Lung (tissue), 12 donors: Measurements from ENCODE around the gene NAPB. TPM values are rescaled to one million over a fixed set of nuclear protein-coding genes. Genes with fewer than 3 reads are reported as not detected.
A peak's percentile ranks its signal among the peaks of the same experiment; 100 is the strongest.

Experiments
- ATAC-seq: fragments of 200-7000 bp; cut with Tn5 transposase; one replicate; pipeline ENCODE4 v1.9.1; 2020; ENCODE audit warnings: moderate number of reproducible peaks; ENCODE audit not compliant: insufficient read depth, low FRiP score
- DNase-seq, 3 donors: peaks; one replicate each; pipeline ENCODE4 v3.0.0-alpha.2; 2013 to 2017
- H3K27ac ChIP-seq, 2 donors: one replicate each; pipeline ENCODE4 v1.5.1; 2013; ENCODE audit warnings: mild to moderate bottlenecking in 2 of 2, moderate library complexity in 2 of 2, control low read depth in 1 of 2, inconsistent platforms in 1 of 2, low read depth in 1 of 2, low read length in 1 of 2
- H3K27me3 ChIP-seq, 3 donors: one replicate each; pipeline ENCODE4 v1.5.1; 2013; ENCODE audit warnings: low read length in 2 of 3; ENCODE audit not compliant: control insufficient read depth in 3 of 3, insufficient read depth in 3 of 3
- H3K36me3 ChIP-seq, 4 donors: one replicate each; pipeline ENCODE4 v1.5.1; 2013; ENCODE audit warnings: low read length in 4 of 4, mild to moderate bottlenecking in 1 of 4, moderate library complexity in 1 of 4; ENCODE audit not compliant: control insufficient read depth in 4 of 4, insufficient read depth in 4 of 4
- H3K4me1 ChIP-seq, 5 donors: one replicate each; pipeline ENCODE4 v1.5.1; 2013; ENCODE audit warnings: low read length in 5 of 5, mild to moderate bottlenecking in 2 of 5, moderate library complexity in 1 of 5; ENCODE audit not compliant: control insufficient read depth in 5 of 5, insufficient read depth in 5 of 5
- H3K4me3 ChIP-seq: one replicate; pipeline ENCODE4 v1.5.1; 2013; ENCODE audit warnings: mild to moderate bottlenecking, control low read depth, moderate library complexity
- H3K9ac ChIP-seq, 2 donors: one replicate each; pipeline ENCODE4 v1.5.1; 2013; ENCODE audit warnings: low read length in 2 of 2, control low read depth in 1 of 2; ENCODE audit not compliant: insufficient read depth in 1 of 2
- H3K9me3 ChIP-seq, 4 donors: one replicate each; pipeline ENCODE4 v1.5.1; 2013; ENCODE audit warnings: low read length in 3 of 4, mild to moderate bottlenecking in 1 of 4, moderate library complexity in 1 of 4; ENCODE audit not compliant: control insufficient read depth in 4 of 4, insufficient read depth in 3 of 4
- WGBS, 2 donors: extraction: QIAGEN DNeasy Blood & Tissue Kit; methylation state at CpG; one replicate each; pipeline ENCODE4 v1.1.7; 2013; 5-methylcytosine and 5-hydroxymethylcytosine counted together
- polyA plus RNA-seq, 2 donors: library from polyadenylated mRNA; stranded (reverse); fragments of 200-250 nt; gene quantifications; one replicate each; pipeline ENCODE4 v1.2.1, GENCODE V29; 2013
- total RNA-seq, 2 donors: library from RNA; depleted of rRNA in 1 of 2; stranded (reverse); fragments of >200 nt in 1 of 2; gene quantifications; one replicate each; pipeline ENCODE4 v1.2.1, GENCODE V29; 2014 to 2021
- TF ChIP-seq, protein P1 (sequence below): IDR thresholded peaks from 2 replicates; pipeline ENCODE4 v1.5.1; 2012; ENCODE audit warnings: mild to moderate bottlenecking; ENCODE audit errors: control extremely low read depth, extremely low read depth
- donor health status: control.
- donor health status: control.
- donor health status: Bipolar disorder and iron deficiency.
- donor health status: healthy.
- donor health status: DM: yes; HTN: yes; CAD: no.

NAPB gene
- total and polyA plus RNA-seq, 4 donors: 4.4 to 45.7 (median 6.9) TPM

DNA sequence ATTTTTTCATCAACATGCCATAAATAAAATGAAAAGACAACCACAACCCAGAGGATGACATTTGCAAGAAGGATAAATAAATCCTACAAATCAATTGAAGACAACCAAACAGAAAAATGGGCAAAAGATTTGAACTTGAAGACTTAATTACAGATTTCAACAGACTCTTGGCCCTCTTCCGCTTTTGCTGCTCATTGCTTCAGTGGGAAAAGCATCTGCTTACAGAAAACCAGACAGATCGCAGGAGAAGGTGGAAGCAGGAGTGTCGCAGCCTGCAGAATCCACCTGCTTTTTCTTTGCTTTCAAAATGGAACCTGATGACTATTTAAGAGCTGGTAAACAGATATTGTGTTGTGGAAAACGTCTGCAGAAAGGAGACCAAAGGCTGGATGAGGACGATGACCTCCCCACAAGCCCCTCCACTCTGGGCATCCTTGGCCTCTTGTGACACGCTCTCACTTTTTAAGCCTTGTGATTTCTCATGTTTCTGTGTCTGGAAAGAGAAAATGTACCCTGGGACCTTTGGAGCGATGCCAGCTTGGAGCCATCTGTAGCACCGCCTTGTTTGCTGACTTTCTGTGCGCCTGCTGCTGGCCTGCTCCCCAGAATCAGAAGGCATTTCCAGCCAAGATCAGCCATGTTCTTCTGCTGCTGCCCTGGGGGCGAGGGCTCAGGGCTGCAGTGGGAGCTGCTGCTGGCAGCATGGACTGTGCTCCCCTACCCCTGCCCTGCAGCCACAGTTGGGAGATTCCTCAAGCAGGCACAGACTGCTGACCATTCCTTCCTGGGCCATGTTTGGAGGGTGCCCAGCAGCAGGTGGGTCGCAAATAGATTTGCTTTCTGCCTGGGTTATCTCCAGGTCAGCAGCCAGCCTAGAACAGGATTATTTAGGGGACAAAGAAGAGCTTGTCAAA is 14.6 kb upstream of the NAPB start:
- H3K36me3 ChIP-seq: no peaks in the 10 kb centered on the region
- peaks cover 0 to 12% (median 2%) of the 10 kb centered on the region in 5 donors for H3K4me1 ChIP-seq
- TF ChIP-seq, protein P1, sequence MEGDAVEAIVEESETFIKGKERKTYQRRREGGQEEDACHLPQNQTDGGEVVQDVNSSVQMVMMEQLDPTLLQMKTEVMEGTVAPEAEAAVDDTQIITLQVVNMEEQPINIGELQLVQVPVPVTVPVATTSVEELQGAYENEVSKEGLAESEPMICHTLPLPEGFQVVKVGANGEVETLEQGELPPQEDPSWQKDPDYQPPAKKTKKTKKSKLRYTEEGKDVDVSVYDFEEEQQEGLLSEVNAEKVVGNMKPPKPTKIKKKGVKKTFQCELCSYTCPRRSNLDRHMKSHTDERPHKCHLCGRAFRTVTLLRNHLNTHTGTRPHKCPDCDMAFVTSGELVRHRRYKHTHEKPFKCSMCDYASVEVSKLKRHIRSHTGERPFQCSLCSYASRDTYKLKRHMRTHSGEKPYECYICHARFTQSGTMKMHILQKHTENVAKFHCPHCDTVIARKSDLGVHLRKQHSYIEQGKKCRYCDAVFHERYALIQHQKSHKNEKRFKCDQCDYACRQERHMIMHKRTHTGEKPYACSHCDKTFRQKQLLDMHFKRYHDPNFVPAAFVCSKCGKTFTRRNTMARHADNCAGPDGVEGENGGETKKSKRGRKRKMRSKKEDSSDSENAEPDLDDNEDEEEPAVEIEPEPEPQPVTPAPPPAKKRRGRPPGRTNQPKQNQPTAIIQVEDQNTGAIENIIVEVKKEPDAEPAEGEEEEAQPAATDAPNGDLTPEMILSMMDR: no peak
- no peak overlapping the region for H3K9ac ChIP-seq
- WGBS, 2 donors: 77 to 85% methylated on average over 11 of the region's 11 CpGs
- ATAC-seq (no peak), DNase-seq (peak; percentile 51 to 70 (median 65))
- no peak overlapping the region for H3K27ac ChIP-seq
- H3K4me3 ChIP-seq: no peak overlapping the region
- H3K9me3 ChIP-seq: peaks cover 0 to 2% (median 0%) of the 10 kb centered on the region in 4 donors
- H3K27me3 ChIP-seq: no peaks in the 10 kb centered on the region

DNA sequence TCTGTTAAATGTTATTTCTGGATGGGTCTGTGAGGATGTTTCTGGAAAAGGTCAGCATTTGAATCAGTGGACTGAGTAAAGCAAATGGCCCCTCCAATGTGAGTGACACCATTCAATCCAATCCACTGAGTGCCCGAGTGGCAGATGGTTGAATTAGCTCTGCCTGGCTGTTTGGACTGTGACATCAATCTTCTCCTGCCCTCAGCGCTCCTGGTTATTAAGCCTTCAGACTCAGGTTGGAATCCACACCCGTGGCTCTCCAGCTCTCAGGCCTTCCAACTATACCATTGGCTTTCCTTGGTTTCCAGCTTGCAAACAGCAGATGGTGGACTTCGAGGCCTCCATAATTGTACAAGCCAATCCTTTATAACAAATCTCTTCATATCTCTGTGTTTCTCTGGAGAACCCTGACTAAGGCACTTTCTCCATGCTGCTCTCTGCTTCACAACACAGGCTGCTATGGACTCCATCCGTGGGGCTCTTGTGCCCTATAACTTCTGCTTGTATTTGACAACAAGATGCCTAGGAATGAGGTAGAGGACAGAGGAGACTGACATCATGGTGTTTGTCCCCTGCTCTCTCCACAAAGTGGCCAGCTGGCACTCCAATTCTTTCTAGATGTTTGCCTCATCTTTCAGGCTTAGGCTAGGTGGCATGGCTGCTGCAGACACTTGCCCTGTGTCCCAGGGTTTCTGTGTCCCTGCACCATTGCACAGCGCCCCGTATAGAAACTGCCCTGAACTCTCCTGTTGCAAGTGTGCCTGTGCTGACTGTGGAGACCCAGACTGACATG is 13.4 kb upstream of the NAPB start:
- Histone ChIP-seq H3K27me3 (no peaks in the 10 kb centered on the region), H3K27ac (no peak overlapping the region), H3K4me3 (no peak overlapping the region), H3K9me3 (peaks cover 0 to 2% (median 0%) of the 10 kb centered on the region in 4 donors), H3K9ac (no peak overlapping the region), H3K36me3 (no peaks in the 10 kb centered on the region), H3K4me1 (peaks cover 0 to 12% (median 2%) of the 10 kb centered on the region in 5 donors)
- DNase-seq (no peak), ATAC-seq (no peak)
- TF ChIP-seq, protein P1: no peak
- WGBS, 2 donors: 90 to 97% methylated on average over 7 of the region's 7 CpGs

DNA sequence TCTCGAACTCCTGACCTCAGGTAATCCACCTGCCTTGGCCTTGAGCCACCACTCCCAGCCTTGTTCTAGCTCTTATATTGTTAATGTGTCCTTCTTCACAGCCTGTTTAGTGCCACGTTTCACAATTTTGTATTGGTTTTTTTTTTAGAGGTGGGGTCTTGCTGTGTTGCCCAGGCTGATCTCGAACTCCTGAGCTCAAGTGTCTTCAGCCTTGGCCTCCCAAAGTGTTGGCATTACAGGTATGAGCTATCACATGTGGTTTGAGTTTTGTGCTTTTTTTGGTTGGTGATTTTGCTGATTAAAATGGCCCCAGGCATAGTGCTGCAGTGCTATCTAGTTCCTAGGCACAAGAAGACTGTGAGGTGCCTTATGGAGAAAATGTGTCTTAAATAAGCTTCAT is 12.3 kb upstream of the NAPB start:
- Histone ChIP-seq H3K4me3 (no peak overlapping the region), H3K27me3 (no peaks in the 10 kb centered on the region), H3K9ac (no peak overlapping the region), H3K9me3 (peaks cover 0 to 2% (median 0%) of the 10 kb centered on the region in 4 donors), H3K36me3 (no peaks in the 10 kb centered on the region), H3K4me1 (peaks cover 0 to 12% (median 2%) of the 10 kb centered on the region in 5 donors), H3K27ac (no peak overlapping the region)
- TF ChIP-seq, protein P1: no peak
- WGBS, 2 donors: 80 to 91% methylated on average over 3 of the region's 3 CpGs
- ATAC-seq: no peak
- DNase-seq: no peak
